AG09309 (cell line): ENCODE measurements around the gene BMP4.

Experiments used
- DNase-seq: peaks from one replicate; pipeline ENCODE4 v3.0.0-alpha.2; 2010; ENCODE audit warnings: low read depth
- H3K4me3 ChIP-seq: 2 replicates; pipeline ENCODE4 v1.5.1; 2011; ENCODE audit warnings: mild to moderate bottlenecking, low read depth, low read length, moderate library complexity; ENCODE audit not compliant: control insufficient read depth
- CTCF ChIP-seq: IDR thresholded peaks from 2 replicates; pipeline ENCODE4 v1.5.1; 2011; ENCODE audit warnings: mild to moderate bottlenecking, low read depth, low read length, inconsistent platforms; ENCODE audit not compliant: insufficient read depth, control insufficient read depth; ENCODE audit errors: missing control alignments

The BMP4 gene

GRCh38 chr14:53956427-53957201, at the start of gene BMP4:
Gene BMP4 (minus strand): TSS chr14:53956825. CDS start chr14:53952222, 4,603 bp downstream.
- no peak for DNase-seq
- H3K4me3 ChIP-seq = peak within 1 kb of the TSS; percentile 76
- no peak for TF ChIP-seq CTCF

DNA sequence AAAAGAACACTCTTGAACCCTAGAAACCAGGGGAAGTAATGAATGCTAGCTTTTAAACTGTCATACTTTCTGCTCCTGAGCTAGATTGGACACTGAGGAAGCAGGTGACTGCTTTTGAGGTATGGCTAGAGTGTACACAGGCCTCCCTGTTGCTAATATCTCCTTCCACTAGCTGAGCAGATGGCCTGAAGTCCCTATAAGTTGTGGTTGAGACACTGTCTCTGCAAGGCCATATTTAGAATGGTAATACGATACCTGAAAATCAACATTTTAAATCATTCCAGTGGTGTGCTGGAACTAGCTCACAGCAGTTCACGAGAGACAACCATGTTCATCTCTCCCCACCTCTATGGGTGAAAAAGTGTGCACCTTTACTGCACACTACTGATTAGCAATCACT, 46.4 kb upstream of the BMP4 start:
- H3K4me3 ChIP-seq = no peak overlapping the region
- DNase-seq = no peak
- TF ChIP-seq CTCF = no peak

DNA sequence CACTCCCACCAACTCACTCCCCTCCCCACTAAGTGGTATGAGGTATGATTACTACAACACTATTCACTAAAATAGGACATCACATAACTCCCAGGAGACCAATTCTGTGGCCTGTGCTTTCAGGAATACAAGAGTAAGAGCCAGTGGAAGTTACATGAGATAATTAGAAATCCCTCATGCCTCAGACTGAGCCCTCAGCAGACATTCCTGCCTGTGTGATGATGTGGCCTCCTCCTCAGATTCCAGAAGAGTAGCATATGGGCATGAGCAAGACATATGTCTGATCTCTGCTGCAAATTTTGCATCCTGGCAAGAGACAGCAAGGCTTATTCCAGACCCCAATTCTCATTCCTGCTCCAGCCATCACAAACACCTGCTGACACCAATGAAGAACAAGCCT, 46.0 kb upstream of the BMP4 start:
- no peak for TF ChIP-seq CTCF
- no peak overlapping the region for H3K4me3 ChIP-seq
- DNase-seq = peak; percentile 67

GRCh38 chr14:54001189-54001878, 44.7 kb upstream of the BMP4 start:
- no peak for TF ChIP-seq CTCF
- H3K4me3 ChIP-seq = no peak overlapping the region
- no peak for DNase-seq

- peak; percentile 20 for DNase-seq
- no peak overlapping the region for H3K4me3 ChIP-seq
- TF ChIP-seq CTCF = no peak
Measured at GRCh38 chr14:54000341-54000811, 43.8 kb upstream of the BMP4 start.

DNA sequence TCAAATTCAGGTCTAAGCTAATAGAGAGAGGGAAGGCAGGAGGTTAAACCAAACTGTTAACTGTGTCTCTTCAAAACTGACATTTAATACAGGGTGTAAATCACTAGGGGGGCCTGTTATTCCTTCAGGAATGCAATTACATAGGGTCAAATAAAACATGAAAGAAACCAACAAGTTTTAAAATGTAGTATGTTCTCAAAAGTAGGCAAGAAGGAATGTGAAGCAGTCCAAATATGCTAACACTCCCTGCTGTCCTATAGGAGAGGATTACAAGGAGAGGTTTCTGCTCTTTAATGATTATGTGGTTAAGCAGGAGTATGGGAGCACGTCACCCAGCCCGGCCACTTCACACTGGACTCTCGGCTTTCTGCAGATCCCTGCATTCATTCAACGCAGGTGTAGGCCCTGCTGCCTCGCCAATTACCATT, 42.5 kb upstream of the BMP4 start:
- DNase-seq = peak; percentile 94
- no peak for TF ChIP-seq CTCF
- H3K4me3 ChIP-seq = no peak overlapping the region
